GM19328 (cell line): ENCODE data around the gene EIF2A.
"Not testable (repeated sequence)": the region's sequence is repeated elsewhere in the genome, so short reads cannot be mapped to it uniquely, and the experiment has no call there.

Source experiments
- ATAC-seq: cut with Tn5 transposase; IDR thresholded peaks from one replicate; pipeline ENCODE4 v1.9.1; 2021; ENCODE audit warnings: mild to moderate bottlenecking, moderate library complexity; ENCODE audit not compliant: unreplicated experiment

EIF2A gene

GRCh38 chr3:150546226-150547044, at the start of gene EIF2A, which contains the start of gene SERP1:
Gene EIF2A, plus strand, starts transcription at chr3:150546787. Its CDS starts 16 bp downstream, at chr3:150546803.
Gene SERP1, minus strand, starts transcription at chr3:150546496. Its CDS starts 361 bp downstream, at chr3:150546135.
- peak; percentile 94 for ATAC-seq

DNA sequence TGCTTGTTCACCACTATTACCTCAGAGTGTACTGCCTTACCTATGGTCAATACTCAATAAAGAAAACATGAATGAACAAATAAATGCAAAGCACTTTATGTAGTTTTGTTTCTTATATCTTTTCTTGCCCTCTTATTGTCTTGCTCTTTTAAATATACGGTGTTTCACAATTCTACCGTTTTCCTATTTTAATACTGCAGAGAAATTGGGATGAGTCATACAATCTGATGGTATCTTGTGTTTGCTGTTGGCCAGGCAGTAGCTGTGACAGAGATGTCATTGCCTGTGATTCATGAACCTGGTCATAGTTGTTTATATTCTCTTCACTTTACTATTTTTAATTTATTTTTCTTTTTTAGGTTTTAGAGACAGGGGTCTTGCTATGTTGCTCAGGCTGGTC, 48.6 kb upstream of the EIF2A start:
- ATAC-seq: no peak

DNA sequence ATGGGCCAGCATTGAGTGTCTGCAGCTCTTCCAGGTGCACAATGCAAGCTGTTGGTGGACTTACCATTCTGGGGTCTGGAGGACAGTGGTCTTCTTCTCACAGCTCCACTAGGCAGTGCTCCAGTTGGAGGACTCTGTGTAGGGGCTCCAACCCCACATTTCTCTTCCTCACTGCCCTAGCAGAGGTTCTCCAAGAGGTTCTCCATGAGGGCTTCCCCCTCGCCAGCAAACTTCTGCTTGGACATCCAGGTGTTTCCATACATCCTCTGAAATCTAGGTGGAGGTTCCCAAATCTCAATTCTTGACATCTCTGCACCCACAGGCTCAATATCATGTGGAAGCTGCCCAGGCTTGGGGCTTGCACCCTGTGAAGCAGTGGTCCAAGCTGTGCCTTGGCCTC, 45.6 kb upstream of the EIF2A start:
- ATAC-seq: not testable (repeated sequence)

DNA sequence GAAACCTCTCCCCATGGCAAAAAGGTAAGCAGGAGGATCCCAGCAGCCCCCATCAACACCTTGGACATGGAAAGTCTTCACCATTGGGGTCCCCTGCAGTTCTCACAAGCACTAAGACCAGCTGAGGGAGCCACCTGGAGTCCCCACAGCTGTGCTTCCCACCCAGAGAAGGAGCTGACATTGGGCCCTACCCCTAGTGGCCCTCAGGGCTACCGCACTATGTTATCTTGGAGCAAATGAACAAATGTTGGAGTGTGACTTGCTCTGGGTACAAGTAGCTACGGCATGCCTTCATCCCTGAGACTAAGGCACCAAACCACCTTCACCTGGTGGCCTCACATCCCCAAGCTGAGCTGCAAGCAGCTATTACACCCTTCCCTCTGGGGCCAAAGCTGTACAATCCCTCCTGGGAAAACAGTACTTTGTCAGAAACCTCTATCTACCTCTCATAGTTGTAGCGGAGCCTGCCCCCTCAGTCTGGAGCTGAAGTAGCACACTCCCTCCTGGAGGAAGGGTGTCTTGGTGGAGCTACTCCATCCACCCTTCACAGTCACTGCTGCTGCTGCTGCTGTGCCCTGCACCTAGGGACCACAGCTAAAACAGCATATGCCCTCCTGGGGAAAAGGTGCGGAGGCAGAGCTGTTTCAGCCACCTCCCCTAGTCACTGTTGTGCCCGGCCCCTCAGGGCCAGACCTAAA, 43.0 kb upstream of the EIF2A start:
- no peak for ATAC-seq

DNA sequence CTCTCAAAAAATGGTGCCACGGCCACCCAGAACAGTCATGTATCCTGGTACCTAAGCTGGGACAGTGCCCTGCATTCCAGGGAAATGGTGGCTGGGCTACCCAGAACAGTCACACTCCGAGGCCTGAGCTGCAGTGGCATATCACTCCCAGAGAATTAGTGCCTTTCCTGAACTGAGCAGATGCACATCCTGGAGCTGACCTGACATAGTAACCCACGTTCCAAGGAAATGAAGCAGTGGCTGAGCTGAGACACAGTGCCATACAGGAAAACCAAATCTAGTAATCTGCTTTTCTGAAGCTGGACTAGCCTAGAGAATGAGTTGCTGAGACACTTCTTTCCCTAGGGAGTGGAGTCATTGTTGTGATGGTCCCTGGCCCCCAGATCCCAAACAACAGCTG, 42.1 kb upstream of the EIF2A start:
- no peak for ATAC-seq

DNA sequence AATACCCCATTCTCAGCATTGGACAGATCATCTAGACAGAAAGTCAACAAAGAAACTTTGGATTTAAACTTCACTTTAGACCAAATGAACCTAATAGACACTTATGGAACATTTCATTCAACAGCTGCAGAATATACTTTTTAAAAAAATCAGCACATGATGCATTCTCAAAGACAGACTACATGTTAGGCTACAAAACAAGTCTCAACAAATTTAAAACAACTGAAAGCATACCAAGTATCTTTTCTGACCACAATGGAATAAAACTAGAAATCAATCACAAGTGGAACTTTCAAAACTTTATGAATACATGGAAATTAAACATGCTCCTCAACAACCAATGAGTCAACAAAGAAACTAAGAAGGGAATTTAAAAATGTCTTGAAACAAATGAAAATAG, 38.2 kb upstream of the EIF2A start:
- no peak for ATAC-seq

DNA sequence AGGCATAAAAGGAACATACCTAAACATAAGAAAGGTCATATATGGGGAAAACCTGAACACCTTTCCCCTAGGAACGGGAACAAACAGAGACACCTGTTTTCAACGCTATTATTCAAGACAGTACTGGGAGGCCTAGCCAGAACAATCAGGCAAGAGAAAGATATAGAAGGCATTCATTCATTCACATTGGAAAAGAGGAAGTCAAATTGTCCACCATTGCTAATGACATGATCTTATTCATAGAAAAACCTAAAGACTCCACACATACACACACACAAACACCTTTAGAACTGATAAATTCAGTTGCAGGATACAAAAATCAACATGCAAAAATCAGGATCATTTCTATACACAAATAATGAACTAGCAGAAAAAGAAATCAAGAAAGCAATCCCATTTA, 36.8 kb upstream of the EIF2A start:
- ATAC-seq: no peak

GRCh38 chr3:150511122-150511821, 35.3 kb upstream of the EIF2A start:
- no peak for ATAC-seq

DNA sequence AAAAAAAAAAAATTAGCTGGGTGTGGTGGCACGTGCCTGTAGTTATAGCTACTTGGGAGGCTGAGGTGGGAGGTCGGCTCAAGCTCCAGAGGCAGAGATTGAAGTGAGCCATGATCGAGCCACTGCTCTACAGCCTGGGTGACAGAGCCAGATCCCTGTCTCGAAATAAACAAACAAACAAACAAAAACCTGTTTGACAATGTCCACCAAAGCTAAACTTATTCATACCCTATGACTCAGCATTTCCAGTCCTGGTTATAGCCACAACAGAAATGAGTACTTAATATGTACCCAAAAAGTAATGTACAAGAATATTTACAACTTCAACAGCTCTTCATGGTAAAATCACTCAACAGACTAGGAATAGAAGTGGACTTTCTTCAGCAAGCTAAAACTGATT, 31.4 kb upstream of the EIF2A start:
- no peak for ATAC-seq

DNA sequence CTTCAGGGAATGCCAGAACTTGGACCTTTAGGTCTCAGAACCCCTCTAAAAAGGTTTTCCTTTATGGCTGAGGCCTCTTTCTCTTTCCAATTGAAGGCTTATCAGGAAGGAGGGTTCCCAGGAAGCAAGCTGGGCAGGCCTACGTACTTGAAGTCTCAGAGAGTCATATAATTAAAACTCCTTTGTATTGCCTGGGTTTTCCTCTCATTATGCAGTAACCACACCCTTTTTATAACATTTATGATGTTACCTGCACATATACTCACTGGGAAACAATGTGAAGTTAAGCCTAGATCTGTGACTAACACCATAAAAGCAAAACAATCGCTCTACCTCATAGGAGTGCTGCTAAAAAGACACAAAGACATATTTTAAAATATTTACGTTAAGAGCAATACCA, 27.6 kb upstream of the EIF2A start:
- ATAC-seq: no peak

DNA sequence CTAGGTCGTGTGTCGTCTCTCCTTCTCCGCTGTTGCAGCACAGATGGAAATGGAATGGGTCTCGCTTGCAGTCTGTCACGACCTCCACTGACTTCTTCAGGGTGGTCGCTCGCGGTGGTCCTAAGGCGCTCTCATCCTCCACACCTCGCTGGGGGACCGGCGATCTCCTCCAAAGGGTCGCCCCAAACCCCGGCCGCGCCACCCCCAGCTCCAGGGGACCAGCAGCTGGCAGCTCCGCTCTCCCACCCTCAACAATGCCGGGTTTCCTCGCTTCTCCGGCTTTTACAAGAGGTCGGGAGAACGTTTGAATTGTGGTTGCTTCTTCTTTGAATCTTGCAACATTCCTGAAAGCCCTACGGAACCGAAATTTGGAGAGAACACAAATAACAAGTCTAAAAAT, 26.2 kb upstream of the EIF2A start:
- ATAC-seq: no peak

DNA sequence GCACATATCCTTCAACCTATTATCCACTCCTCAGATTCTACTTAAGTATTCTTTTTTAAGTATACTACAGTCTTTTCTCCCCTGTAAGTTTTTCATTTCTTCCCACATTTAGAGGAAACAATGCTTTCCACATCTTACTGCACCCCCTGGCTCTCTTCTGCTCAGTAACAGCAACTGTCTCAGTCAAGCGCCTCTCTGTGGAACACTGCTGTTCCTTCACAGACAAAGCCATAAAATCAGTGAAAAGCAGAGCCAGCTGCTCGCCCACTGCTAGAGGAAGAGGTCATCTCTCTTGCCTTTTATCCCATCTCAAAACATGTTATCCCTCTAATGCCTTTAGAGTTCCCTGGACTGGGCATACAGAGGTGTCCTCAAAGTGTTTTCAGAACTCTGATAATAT, 25.1 kb upstream of the EIF2A start:
- ATAC-seq: no peak

- no peak for ATAC-seq
These were observed 23.0 kb upstream of the EIF2A start for GRCh38 chr3:150523538-150523937.

DNA sequence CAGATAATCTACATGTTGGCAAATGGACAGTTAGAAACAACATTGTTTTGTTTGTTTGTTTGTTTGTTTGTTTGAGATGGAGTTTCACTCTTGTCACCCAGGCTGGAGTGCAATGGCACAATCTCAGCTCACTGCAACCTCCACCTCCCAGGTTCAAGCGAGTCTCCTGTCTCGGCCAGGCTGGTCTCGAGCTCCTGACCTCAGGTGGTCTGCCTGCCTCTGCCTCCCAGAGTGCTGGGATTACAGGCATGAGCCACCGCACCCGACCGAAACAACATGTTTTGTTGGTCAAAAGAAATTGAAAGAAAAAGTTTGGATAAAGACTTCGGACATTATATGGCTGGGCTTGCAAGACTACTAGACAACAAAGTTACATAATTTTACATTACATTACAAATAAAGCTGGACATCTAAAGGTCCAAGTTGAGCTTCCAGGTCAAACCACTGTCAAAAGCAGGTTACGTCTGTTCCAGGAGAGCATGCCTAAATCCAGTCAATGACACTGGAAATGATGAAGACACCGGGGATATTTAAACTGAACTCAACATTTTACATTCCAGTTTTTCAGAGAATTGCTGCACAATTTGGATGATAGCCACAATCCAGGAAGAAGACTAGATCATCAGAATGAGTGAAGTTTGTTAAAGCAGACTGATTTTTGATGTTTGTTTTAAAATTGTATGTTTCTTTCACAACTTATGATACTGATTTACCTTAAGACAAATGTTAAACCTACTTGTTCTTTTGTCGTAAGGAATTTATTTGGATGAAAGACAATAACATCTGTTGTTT, 18.9 kb upstream of the EIF2A start:
- ATAC-seq: no peak

DNA sequence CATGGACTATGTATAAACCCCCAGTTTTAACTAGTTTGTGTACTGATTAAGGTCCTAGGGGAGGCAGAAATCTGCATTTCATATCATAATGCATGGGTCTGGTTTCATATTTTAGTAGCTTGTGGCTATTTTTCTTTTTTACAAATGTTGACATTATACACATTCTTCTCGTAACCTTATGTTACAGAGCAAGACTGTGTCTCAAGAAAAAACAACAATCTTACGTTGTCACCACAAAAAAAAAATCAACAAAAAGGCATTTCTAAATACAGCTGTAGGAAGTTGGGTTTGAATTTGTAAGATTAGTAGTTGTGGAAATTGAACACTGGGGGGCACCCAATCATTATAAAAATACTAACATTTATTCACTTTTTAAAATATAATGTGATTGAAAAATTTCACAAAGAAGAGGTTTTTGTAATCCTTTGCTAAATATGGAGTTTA, 18.2 kb upstream of the EIF2A start:
- no peak for ATAC-seq

GRCh38 chr3:150531775-150532174, 14.8 kb upstream of the EIF2A start:
- ATAC-seq: no peak

- no peak for ATAC-seq
These were observed 11.4 kb upstream of the EIF2A start for GRCh38 chr3:150535204-150535603.

DNA sequence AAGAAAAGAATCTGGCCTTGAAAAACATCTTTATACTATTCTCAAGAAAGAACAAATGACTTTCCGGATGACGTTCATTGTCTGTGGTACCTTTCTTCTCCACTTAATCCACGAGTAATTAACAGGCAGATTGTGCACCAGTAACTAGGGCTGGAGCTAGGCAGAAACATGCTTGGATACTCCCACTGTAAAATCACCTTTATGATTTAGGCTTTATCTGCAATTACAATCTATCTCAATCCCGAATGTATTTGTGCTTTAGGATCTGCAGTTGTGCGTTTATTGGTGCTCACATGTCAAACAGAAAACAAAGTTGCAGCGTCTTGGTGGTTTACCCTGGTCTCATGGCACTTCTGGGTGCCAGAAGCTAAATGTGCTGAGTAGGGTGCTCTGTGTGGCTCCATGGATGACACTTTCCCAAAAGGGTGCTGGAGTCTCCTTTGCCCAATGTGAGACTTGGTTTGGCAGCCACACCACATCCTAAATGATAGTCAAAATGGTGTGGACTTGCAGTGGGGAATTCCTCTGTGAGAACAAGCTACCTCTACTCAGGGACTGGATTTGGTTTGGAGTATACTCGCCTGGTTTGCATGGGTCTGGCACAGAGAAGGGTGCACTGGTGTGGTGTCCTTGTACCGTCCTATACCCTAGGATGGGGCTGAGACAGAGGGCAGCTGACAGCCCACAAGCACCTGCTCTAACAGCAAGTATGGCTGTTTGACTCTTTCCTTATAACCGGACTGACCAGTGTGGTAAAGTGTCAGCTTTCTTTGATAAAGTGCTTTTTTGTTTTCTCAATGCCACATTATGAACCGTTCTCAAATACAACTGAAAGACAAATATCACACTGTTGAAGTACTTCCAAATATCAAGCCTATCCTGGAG, 8.0 kb upstream of the EIF2A start:
- no peak for ATAC-seq

- no peak for ATAC-seq
These were observed 6.3 kb upstream of the EIF2A start for GRCh38 chr3:150540297-150540696.

DNA sequence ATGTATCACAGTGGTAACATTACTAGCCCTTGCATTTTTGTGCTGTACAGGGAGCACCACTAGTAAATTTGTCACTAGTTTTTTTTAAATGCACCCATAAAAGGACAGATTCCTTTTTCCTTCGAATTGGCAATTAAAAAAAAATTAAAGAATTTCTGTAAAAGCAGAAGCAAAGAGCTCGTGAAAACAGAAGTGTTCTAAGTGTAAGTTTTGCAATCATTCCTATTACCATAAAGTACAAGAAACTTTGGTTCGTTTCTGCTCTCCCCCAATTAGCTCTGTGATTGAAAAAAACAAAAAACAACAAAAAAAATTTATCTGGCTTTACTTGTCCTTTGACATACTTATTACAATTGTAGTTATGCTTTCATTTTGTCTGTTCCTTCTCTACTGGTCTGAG, 5.6 kb upstream of the EIF2A start:
- ATAC-seq: no peak
